Prostate gland (tissue), 2 donors: ENCODE data around the gene ATP1B2.

ENCODE experiments used
- POLR2A ChIP-seq: fragments of 450-650 bp; IDR thresholded peaks from one replicate; pipeline ENCODE4 v1.6.1; 2016; ENCODE audit warnings: antibody characterized with exemption, mild to moderate bottlenecking
- POLR2AphosphoS5 ChIP-seq: sonication (generic); formaldehyde crosslinking; IDR thresholded peaks from one replicate; pipeline ENCODE4 v1.6.1; 2017; ENCODE audit warnings: antibody characterized with exemption
- TF ChIP-seq, protein P1 (sequence below), 4 experiments: fragments of 200-600 bp in 2 of 4; fragments of 450-650 bp in 2 of 4; sonication (generic) in 2 of 4; IDR thresholded peaks; 1 replicate in 3 of 4; 2 replicates in 1 of 4; pipeline ENCODE4 v1.5.1; 2016 to 2019; ENCODE audit warnings: antibody characterized with exemption in 4 of 4, mild to moderate bottlenecking in 2 of 4, moderate library complexity in 2 of 4

- TF ChIP-seq, protein P1, sequence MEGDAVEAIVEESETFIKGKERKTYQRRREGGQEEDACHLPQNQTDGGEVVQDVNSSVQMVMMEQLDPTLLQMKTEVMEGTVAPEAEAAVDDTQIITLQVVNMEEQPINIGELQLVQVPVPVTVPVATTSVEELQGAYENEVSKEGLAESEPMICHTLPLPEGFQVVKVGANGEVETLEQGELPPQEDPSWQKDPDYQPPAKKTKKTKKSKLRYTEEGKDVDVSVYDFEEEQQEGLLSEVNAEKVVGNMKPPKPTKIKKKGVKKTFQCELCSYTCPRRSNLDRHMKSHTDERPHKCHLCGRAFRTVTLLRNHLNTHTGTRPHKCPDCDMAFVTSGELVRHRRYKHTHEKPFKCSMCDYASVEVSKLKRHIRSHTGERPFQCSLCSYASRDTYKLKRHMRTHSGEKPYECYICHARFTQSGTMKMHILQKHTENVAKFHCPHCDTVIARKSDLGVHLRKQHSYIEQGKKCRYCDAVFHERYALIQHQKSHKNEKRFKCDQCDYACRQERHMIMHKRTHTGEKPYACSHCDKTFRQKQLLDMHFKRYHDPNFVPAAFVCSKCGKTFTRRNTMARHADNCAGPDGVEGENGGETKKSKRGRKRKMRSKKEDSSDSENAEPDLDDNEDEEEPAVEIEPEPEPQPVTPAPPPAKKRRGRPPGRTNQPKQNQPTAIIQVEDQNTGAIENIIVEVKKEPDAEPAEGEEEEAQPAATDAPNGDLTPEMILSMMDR (IDR thresholded peaks at IDR 0.05): no peak
- TF ChIP-seq POLR2AphosphoS5: no peak
- no peak for TF ChIP-seq POLR2A
Observed at GRCh38 chr17:7640783-7641182, 9.9 kb upstream of the ATP1B2 start.
